ENCODE measurements around the gene APOOL.

- TF ChIP-seq CTCF (IDR thresholded peaks at IDR 0.05; ENCODE audit: extremely low read depth in 1 of 2, insufficient read depth in 1 of 2, low read depth in 1 of 2, low read length in 2 of 2) (peak; percentile 22 to 31), POLR2AphosphoS5 (IDR thresholded peaks at IDR 0.05; ENCODE audit: insufficient read depth, low read depth, low read length) (no peak), POLR2A (IDR thresholded peaks at IDR 0.05; ENCODE audit: low read depth, low read length) (no peak), FOS (IDR thresholded peaks at IDR 0.05; ENCODE audit: borderline replicate concordance, insufficient read depth, low read length) (no peak), MAX (IDR thresholded peaks at IDR 0.05; ENCODE audit: insufficient read depth, insufficient read length) (no peak)
Measured at GRCh38 chrX:85109235-85109634, 105.6 kb downstream of the APOOL start.

All from endothelial cell of umbilical vein (primary cell).